PC-3 (cell line): ENCODE measurements around the gene POLR2M. TPM values are rescaled to one million over a fixed set of nuclear protein-coding genes. Genes with fewer than 3 reads are reported as not detected.

Source experiments
- ATAC-seq: fragments of 200-7000 bp; cut with Tn5 transposase; 2 replicates; pipeline ENCODE4 v1.9.1; 2020; ENCODE audit warnings: mild to moderate bottlenecking, moderate library complexity
- BruUV-seq: library from RNA; stranded (reverse); fragments of 400-500 nt; replicated peaks from 2 replicates; lab custom pipeline; 2021; lab: Mats Ljungman, UMichigan
- CTCF ChIA-PET: fragments of 300-600 bp; sonication (Branson Sonifier 250); formaldehyde crosslinking; loops from one replicate; lab custom pipeline; 2022; ENCODE audit warnings: antibody characterized with exemption; lab: Charles Lee
- POLR2A ChIA-PET: fragments of 300-600 bp; sonication (Branson Sonifier 250); formaldehyde crosslinking; loops from one replicate; lab custom pipeline; 2022; ENCODE audit warnings: antibody characterized with exemption; ENCODE audit not compliant: unreplicated experiment; lab: Charles Lee
- DNase-seq: peaks from one replicate; pipeline ENCODE4 v3.0.0-alpha.2; 2015
- H2AFZ ChIP-seq: fragments of 300-600 bp; sonication (generic); 2 replicates; pipeline ENCODE4 v1.6.0; 2016; ENCODE audit warnings: antibody characterized with exemption, low read length
- H3F3A ChIP-seq: fragments of 300-600 bp; sonication (generic); one replicate; pipeline ENCODE4 v1.6.0; 2017; ENCODE audit warnings: antibody characterized with exemption, low read length, control low read depth, mild to moderate bottlenecking; ENCODE audit not compliant: unreplicated experiment
- H3K27ac ChIP-seq: fragments of 300-600 bp; sonication (generic); 2 replicates; pipeline ENCODE4 v1.5.1; 2016; ENCODE audit warnings: mild to moderate bottlenecking, low read length
- H3K27me3 ChIP-seq: fragments of 300-600 bp; sonication (generic); 2 replicates; pipeline ENCODE4 v1.6.1; 2016; ENCODE audit warnings: low read length, mixed read lengths
- H3K36me3 ChIP-seq: fragments of 300-600 bp; sonication (generic); 2 replicates; pipeline ENCODE4 v1.6.1; 2016; ENCODE audit warnings: low read depth, mixed run types, low read length, mixed read lengths
- H3K4me1 ChIP-seq: fragments of 300-600 bp; sonication (generic); 2 replicates; pipeline ENCODE4 v1.5.1; 2016; ENCODE audit warnings: low read length; ENCODE audit not compliant: insufficient read depth
- H3K4me2 ChIP-seq: fragments of 300-600 bp; sonication (generic); 2 replicates; pipeline ENCODE4 v1.6.0; 2016; ENCODE audit warnings: low read length
- H3K4me3 ChIP-seq: fragments of 300-600 bp; sonication (generic); 2 replicates; pipeline ENCODE4 v1.5.1; 2016; ENCODE audit warnings: mild to moderate bottlenecking, low read length, mixed read lengths
- H3K79me2 ChIP-seq: fragments of 300-600 bp; sonication (generic); 2 replicates; pipeline ENCODE4 v1.6.1; 2017; ENCODE audit warnings: low read length, mixed read lengths
- H3K9ac ChIP-seq: fragments of 300-600 bp; sonication (generic); 2 replicates; pipeline ENCODE4 v1.6.0; 2016; ENCODE audit warnings: mild to moderate bottlenecking, low read length
- H3K9me2 ChIP-seq: fragments of 300-600 bp; sonication (generic); replicated peaks from 2 replicates; pipeline ENCODE4 v1.6.1; 2016; ENCODE audit warnings: mixed run types, low read length, mixed read lengths
- H3K9me3 ChIP-seq: fragments of 300-600 bp; sonication (generic); 2 replicates; pipeline ENCODE4 v1.6.1; 2016; ENCODE audit warnings: low read length, mixed read lengths
- H4K20me1 ChIP-seq: fragments of 300-600 bp; sonication (generic); 2 replicates; pipeline ENCODE4 v1.6.1; 2016; ENCODE audit warnings: low read length, mixed read lengths
- EZH2 ChIP-seq: fragments of 300-600 bp; sonication (generic); IDR thresholded peaks from one replicate; pipeline ENCODE4 v1.6.1; 2017; ENCODE audit warnings: antibody characterized with exemption, mild to moderate bottlenecking, low read length; ENCODE audit not compliant: unreplicated experiment
- EZH2phosphoT487 ChIP-seq: fragments of 300-600 bp; sonication (generic); IDR thresholded peaks from 2 replicates; pipeline ENCODE4 v1.6.1; 2018; ENCODE audit warnings: mild to moderate bottlenecking, antibody characterized with exemption, low read length, borderline replicate concordance
- intact Hi-C: fragments of 100-400 bp; cut with micrococcal nuclease; formaldehyde crosslinking; loops from 2 replicates; pipeline ENCODE4 v1.9.0; 2023
- total RNA-seq: library from RNA; depleted of rRNA; stranded (reverse); fragments of >200 nt; gene quantifications from 2 replicates; pipeline ENCODE4 v1.2.3, GENCODE V29; 2014
- TF ChIP-seq, protein P1 (sequence below): fragments of 300-600 bp; sonication (generic); conservative IDR thresholded peaks from 2 replicates; pipeline ENCODE4 v1.5.1; 2017; ENCODE audit warnings: antibody characterized with exemption, low read depth, mild to moderate bottlenecking, low read length

The POLR2M gene
- total RNA-seq, 1 experiment from 2014 or later, result 487 TPM

GRCh38 chr15:57684491-57685151, 21.9 kb upstream of the POLR2M start:
- Histone ChIP-seq H3F3A (no peaks in the 10 kb centered on the region), H3K4me3 (no peak overlapping the region), H3K27ac (no peak overlapping the region), H3K9me2 (no peaks in the 10 kb centered on the region), H2AFZ (no peak overlapping the region), H3K4me2 (no peak overlapping the region), H3K36me3 (no peaks in the 10 kb centered on the region), H3K9me3 (no peaks in the 10 kb centered on the region), H3K4me1 (peaks cover 11% of the 10 kb centered on the region), H3K79me2 (no peaks in the 10 kb centered on the region), H3K27me3 (no peaks in the 10 kb centered on the region), H3K9ac (no peak overlapping the region), H4K20me1 (no peaks in the 10 kb centered on the region)
- ChIA-PET CTCF (no interaction called here), POLR2A (no interaction called here)
- intact Hi-C loops, result no loop called here
- ATAC-seq (no peak), DNase-seq (no peak)
- BruUV-seq, result no TSS peak
- TF ChIP-seq EZH2, result no peak
- no peak for TF ChIP-seq EZH2phosphoT487
- TF ChIP-seq, protein P1, sequence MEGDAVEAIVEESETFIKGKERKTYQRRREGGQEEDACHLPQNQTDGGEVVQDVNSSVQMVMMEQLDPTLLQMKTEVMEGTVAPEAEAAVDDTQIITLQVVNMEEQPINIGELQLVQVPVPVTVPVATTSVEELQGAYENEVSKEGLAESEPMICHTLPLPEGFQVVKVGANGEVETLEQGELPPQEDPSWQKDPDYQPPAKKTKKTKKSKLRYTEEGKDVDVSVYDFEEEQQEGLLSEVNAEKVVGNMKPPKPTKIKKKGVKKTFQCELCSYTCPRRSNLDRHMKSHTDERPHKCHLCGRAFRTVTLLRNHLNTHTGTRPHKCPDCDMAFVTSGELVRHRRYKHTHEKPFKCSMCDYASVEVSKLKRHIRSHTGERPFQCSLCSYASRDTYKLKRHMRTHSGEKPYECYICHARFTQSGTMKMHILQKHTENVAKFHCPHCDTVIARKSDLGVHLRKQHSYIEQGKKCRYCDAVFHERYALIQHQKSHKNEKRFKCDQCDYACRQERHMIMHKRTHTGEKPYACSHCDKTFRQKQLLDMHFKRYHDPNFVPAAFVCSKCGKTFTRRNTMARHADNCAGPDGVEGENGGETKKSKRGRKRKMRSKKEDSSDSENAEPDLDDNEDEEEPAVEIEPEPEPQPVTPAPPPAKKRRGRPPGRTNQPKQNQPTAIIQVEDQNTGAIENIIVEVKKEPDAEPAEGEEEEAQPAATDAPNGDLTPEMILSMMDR, result no peak

DNA sequence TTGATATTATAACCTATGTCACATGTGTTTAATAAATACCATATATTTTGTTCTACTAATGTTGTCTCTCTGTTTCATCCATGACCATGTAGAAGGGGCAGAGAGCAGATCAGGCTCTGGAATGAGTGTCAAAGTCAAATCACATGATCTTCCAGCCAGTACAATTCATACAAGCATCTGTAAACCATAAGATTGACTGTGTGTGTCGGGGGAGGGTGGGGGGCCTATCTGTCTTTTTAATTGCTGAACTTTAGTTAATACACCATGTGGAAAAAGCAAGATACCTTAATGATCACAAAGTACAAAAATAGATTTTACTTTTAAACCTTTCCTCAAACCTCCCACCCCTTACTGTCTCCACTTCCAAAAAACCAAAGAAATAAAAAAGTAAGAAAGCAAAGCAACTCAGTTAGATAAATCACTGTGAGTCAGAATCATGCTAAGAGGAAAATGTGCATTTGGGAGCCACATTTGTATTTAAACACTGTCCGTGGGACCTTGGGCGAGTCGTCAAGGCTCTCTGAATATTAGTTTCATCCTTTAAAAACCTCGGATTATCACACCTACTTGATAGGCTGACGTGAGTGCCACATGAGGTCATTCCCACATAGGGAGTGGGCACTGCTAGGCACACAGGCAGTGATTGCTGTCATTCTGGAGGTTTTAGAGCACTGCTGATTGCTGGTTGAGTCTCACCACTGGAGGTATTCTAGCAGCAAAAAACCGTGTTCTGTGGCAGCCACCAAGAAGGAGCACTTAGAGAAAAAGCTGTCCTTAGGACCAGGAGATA, 21.0 kb upstream of the POLR2M start:
- TF ChIP-seq, protein P1, result no peak
- no peak for TF ChIP-seq EZH2phosphoT487
- TF ChIP-seq EZH2, result no peak
- ChIA-PET POLR2A (no interaction called here), CTCF (interaction anchor here (0.5 kb wide), 1 partner anchor 467 kb away, joined by 3 read pairs; no protein-coding TSS in a partner anchor)
- H3K9me2 ChIP-seq, result no peaks in the 10 kb centered on the region
- H4K20me1 ChIP-seq, result no peaks in the 10 kb centered on the region
- BruUV-seq, result no TSS peak
- no peak overlapping the region for H3K4me2 ChIP-seq
- no peaks in the 10 kb centered on the region for H3F3A ChIP-seq
- no peaks in the 10 kb centered on the region for H3K36me3 ChIP-seq
- H3K4me3 ChIP-seq, result no peak overlapping the region
- no peaks in the 10 kb centered on the region for H3K27me3 ChIP-seq
- no peaks in the 10 kb centered on the region for H3K79me2 ChIP-seq
- no peak for DNase-seq
- intact Hi-C loops, result no loop called here
- peaks cover 3% of the 10 kb centered on the region for H3K4me1 ChIP-seq
- no peak for ATAC-seq
- H3K9me3 ChIP-seq, result no peaks in the 10 kb centered on the region
- H3K27ac ChIP-seq, result no peak overlapping the region
- H2AFZ ChIP-seq, result no peak overlapping the region
- no peak overlapping the region for H3K9ac ChIP-seq

- DNase-seq (no peak), ATAC-seq (no peak)
- ChIA-PET POLR2A (no interaction called here), CTCF (no interaction called here)
- no peaks in the 10 kb centered on the region for H3K36me3 ChIP-seq
- H3K9me2 ChIP-seq, result no peaks in the 10 kb centered on the region
- no peak overlapping the region for H3K27ac ChIP-seq
- H2AFZ ChIP-seq, result no peak overlapping the region
- H4K20me1 ChIP-seq, result no peaks in the 10 kb centered on the region
- H3K4me2 ChIP-seq, result no peak overlapping the region
- no peaks in the 10 kb centered on the region for H3K4me1 ChIP-seq
- no peak overlapping the region for H3K9ac ChIP-seq
- no peaks in the 10 kb centered on the region for H3K79me2 ChIP-seq
- no peak overlapping the region for H3K4me3 ChIP-seq
- no peaks in the 10 kb centered on the region for H3K27me3 ChIP-seq
- intact Hi-C loops, result no loop called here
- H3F3A ChIP-seq, result no peaks in the 10 kb centered on the region
- TF ChIP-seq EZH2 (no peak), EZH2phosphoT487 (no peak)
- TF ChIP-seq, protein P1, result no peak
- no peaks in the 10 kb centered on the region for H3K9me3 ChIP-seq
- BruUV-seq, result no TSS peak
Measured at GRCh38 chr15:57686657-57687056, 19.9 kb upstream of the POLR2M start.
